Stimulated activated naive CD4-positive, alpha-beta T cell (primary cell): ENCODE measurements around the gene DDX47.
A peak's percentile ranks its signal among the peaks of the same experiment; 100 is the strongest.
"Not testable (repeated sequence)": the region's sequence is repeated elsewhere in the genome, so short reads cannot be mapped to it uniquely, and the experiment has no call there.

ENCODE experiments used
- DNase-seq, 6 experiments: peaks; one replicate each; lab custom pipeline; 2025; lab: John Stamatoyannopoulos, UW

The DDX47 gene

DNA sequence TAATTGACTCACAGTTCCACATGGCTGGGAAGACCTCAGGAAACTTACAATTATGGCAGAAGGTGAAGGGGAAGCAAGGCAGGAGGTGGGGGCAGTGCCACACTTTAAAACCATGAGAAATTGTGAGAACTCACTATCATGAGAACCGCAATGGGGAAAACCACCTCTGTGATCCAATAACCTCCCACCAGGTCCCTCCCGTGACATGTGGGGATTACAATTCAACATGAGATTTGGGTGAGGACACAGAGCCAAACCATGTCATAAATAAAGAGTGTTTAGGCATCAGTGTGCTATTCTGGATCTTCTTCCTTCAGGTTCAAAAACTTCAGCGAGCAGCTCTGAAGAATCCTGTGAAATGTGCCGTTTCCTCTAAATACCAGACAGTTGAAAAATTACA, 9.7 kb downstream of the DDX47 start:
- DNase-seq: no peak

DNA sequence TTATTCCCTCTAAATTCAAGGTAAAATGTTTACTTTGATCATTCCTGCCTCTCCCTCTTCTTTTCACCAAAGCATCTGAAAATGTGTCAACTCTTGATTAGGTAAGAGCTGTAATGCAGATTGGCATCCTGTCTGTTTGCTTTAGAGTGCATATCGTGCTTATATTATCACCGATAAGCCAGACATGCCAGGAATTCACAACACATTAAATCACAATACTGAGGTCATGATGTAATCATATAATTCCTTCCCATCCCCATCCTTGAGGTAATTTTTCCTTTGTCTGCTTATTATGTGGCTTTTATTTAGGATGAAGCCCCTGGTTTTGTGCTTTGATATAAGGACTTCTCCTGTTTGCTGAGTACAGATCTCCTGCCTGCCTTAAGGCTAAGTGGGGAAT, 10.2 kb downstream of the DDX47 start:
- no peak for DNase-seq

DNA sequence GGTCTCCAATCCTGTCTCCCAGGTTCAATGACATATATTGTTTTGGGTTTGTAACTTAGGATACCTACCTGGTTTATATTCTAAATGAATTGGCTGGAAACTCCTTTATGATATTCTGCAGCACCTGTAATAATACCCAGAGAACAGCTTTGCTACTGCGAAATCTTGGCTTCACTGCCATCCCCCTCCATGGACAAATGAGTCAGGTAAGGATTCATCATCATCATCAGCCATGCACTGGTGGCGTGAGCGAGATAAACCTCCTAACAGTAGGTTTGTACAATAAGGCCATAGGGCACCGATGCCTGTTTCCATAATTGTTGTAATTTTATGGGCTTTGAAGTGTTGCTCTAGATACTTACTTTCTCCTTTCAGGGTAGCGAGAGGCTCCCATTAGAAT, 10.7 kb downstream of the DDX47 start:
- no peak for DNase-seq

DNA sequence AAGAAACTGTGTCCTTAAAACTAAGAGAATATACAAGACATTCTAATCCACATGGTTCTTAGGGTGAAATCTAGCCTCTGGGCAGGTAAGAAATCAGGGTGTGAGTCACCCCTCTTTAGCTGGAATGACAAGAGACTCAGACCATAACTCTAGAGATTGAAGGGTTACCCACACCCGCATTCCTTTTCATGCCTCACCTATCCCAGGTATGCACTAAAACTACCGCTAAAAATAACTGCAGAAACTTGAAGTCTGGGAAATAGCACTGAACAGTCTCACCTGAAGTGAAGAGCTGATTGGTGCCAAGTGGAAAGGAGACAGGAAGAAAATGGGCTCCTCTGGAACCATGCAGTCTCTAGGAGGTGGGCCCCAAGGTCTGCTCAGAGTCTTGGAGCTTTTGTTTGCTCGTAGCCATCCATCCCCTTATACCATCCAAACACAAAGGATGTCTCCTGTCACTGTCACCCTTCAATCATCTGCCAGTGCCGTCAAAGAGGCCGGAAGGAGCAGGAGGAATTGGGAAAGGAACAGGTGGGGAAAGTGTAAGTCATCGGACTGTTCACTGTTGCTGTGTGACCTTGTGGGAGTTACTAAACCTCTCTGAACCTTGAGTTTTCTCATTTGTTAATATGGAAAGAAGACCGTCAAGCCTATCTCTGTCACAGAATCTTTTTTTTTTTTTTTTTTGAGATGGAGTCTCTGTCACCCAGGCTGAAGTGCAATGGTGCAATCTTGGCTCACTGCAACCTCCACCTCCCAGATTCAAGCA, 22.4 kb downstream of the DDX47 start:
- no peak for DNase-seq

DNA sequence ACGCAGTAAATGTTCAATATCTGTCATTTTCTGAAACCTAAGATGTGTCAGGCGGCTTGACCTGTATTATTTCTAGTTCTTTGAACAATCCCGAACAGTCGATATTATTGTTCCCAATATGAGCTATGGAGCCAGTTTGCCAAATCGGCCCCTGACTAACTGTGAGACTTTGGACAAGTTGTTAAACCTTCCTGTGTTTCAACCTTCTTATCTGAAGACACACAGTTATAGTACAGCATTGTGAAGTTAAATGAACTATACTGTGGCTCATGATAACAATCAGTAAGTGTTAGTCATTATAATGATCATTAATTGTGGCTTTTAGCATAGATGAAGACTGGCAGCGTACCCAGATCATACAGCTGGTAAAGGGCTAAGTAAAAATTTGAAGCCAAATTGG, 23.4 kb downstream of the DDX47 start:
- DNase-seq: no peak

DNA sequence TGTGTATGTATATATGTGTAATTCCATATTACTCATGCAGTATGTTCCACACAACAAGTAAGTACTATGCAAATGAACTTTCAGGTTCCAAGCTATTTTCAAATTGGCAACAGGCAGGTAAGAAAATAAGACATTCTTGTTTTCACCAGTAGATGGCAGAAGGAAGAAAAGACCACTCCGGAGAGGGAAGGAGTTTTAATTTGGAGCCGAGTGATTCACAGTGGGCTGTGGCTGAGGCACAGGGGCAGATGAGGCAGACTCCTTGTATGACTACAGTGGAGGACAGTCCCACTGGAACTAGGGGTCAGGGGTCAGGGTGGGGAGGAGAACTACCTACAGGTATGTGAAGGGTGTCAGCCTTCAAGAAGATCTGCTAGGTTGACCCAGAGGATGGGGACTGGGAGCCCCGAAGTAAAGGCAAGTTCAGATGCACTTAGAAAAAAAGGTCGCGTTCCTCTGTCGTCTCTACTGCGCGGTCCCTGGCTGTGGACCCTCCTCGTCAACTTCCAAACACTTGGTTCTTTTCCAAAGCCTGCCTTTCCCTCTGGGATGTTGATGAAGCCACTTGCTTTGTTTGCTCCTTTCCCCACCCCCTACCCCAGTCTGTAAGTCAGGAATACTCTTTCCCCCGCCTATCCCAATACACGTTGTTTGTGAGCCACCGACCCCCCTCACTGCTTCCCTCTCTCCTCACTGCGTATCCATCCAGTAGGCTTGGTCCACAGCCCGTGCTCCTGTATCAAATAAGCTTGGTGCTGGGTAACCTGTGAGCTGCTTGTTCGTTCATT, 24.1 kb downstream of the DDX47 start:
- DNase-seq: peak in 5 of 6 experiments; percentile 2 to 68 (median 25)

DNA sequence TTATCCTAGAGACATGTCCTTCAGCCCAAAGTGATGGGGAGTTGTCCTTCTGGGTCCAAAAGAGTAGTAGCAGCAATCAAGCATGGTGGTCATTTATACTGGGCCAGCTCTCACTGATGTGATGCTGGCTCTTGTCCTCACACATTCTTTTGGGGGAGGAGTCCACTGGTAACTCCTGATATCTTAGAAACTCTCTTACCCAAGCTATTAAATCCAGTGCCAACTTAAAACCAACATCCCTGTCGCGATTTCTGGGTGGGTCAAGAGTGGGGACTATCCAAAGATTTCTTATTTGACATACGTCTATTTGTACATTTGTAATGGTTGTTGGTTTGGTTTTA, 24.6 kb downstream of the DDX47 start:
- no peak for DNase-seq

DNA sequence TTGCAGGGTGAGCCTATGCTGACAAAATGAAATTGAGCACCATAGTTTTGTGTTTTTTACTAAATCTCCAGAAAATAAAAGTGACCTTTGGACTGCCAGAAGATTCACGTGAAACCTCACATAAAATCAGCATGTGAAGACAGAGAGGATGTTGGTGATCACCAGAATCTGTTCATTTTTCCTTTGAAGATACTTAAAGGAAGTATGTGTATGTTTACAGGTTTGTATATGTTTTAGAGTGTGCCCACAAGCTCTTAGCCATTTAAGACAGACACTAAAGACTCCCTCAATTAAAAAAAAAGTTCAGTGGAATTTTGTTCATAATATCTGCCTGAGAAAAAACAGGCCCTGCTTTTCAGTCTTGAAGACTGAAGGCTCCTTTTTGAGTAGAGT, 25.9 kb downstream of the DDX47 start:
- peak in 2 of 6 experiments; percentile 50 to 51 for DNase-seq

DNA sequence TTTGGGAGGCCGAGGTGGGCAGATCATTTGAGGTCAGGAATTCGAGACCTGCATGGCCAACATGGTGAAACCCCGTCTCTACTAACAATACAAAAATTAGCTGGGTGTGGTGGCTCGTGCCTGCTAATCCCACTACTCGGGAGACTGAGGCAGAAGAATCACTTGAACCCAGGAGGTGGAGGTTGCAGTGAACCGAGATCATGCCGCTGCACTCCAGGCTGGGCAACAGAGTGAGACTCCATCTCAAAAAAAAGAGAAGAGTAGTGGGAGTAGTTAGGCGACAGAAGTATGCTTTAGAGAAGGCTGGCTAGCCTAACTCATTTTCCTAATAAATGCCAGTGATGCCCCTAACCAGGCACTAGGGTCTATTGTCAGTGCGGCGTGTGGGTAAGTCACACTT, 26.3 kb downstream of the DDX47 start:
- DNase-seq: not testable (repeated sequence)

DNA sequence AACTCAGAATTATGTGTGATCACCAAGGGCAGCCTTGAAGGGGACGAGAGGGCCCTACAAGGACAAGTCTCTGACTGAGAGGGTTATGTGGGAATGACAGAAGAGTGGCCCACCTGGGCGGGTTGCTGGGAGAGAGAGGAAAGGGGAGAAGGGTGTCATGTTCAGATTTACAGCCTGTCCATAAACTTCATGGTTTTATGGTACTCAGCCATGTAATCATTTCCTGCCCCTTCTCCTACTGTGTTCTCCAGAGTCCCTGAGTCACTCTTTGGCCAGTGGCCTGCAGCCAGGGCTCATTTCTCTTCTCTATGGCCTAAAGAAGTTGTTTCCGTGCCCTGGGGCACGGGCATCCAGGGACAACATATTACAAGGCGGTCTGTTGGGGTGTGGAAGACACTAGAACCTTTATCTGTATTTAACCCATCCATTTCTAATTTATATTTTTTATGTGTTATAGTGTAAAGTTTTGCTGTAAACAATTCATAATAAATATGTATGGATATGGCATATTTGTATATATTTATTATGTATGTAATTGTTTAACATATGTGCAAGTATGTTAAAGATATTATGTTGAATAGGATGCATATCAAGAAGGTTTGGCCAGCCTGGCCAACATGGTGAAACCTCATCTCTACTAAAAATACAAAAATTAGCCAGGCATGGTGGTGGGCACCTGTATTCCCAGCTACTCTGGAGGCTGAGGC, 26.9 kb downstream of the DDX47 start:
- no peak for DNase-seq

DNA sequence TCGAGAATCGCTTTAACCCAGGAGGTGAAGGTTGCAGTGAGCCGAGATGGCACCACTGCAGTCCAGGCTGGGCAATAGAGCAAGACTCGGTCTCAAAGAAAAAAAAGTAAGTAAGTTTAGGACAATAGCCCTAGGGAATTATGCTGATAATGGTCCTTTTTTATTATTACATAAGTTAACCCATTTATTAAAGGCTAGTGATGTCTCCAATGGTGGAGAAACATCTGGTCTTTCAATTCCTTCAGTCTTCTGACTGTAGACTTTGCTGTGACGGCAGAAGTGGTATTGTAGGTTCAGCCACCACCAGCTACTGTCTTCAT, 27.4 kb downstream of the DDX47 start:
- DNase-seq: no peak

DNA sequence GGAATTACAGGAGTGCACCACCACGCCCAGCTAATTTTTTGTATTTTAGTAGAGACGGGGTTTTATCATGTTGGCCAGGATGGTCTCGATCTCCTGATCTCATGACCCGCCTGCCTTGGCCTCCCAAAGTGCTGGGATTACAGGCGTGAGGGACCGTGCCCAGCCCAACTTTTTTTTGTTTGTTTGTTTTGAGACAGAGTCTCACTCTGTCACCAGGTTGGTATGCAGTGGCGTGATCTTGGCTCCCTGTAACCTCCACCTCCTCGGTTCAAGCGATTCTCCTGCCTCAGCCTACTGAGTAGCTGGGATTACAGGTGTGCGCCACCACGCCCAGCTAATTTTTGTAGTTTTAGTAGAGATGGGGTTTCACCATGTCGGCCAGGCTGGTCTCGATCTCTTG, 28.3 kb downstream of the DDX47 start:
- not testable (repeated sequence) for DNase-seq

DNA sequence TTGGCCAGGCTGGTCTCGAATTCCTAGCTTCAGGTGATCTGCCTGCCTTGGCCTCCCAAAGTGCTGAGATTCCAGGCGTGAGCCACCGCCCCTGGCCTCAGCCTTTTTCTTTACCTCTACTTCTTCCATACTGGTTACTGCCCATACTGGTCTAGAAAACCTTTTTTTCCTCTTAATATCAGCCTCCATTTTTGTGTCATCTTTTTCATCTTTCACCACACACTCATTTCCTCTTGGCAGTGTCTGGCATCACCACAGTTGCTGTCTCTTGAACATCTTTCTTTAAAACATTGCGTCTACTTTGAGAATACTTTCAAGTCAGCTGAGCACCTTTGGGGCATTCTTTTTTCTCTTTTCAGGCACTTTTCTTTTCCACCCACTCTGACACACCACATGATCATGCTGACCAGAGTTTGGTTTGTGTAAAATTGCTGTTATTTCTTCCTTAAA, 32.7 kb downstream of the DDX47 start:
- DNase-seq: peak in 3 of 6 experiments; percentile 41 to 50 (median 45)

DNA sequence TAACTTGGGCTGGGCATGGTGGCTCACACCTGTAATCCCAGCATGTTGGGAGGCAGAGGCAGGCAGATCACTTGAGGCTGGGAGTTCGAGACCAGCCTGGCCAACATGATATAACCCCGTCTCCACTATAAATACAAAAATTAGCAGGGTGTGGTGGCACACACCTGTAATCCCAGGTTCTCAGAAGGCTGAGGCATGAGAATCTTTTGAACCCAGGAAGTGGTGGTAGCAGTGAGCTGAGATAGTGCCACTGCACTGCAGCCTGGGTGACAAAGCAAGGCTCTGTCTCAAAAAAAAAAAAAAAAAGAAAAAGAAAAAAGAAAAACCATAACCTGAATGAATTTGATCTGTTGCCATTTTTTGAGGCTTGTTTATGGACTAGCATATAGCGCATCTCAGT, 33.6 kb downstream of the DDX47 start:
- DNase-seq: peak in 4 of 6 experiments; percentile 25 to 74 (median 72)

DNA sequence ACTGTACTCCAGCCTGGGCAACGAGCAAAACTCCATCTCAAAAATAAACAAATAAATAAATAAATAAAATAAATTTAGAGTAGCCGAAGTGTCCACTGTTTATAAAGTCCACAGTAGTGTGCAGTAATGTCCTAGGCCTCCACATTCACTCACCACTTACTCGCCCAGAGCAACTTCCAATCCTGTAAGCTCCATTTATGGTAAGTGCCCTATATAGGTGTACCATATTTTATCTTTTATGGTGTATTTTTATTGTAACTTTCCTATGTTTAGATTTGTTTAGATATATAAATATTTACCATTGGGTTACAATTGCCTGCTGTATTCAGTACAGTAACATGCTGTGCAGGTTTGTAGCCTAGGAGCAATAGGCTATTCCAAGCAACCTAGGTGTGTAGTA, 40.3 kb downstream of the DDX47 start:
- DNase-seq: no peak

DNA sequence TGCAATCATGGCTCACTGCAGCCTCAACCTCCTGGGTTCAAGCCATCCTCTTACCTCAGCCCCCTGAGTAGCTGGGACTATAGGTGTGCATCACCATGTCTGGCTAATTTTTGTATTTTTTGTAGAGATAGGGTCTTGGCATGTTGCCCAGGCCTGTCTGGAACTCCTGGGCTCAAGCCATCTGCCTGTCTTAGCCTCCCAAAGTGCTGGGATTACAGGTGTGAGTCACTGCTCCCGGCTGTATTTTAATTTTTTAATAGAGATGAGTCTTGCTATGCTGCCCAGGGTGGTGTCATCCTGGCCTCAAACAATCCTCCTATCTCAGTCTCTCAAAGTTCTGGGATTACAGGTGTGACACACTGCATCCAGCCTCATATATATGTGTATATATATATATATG, 46.5 kb downstream of the DDX47 start:
- no peak for DNase-seq

DNA sequence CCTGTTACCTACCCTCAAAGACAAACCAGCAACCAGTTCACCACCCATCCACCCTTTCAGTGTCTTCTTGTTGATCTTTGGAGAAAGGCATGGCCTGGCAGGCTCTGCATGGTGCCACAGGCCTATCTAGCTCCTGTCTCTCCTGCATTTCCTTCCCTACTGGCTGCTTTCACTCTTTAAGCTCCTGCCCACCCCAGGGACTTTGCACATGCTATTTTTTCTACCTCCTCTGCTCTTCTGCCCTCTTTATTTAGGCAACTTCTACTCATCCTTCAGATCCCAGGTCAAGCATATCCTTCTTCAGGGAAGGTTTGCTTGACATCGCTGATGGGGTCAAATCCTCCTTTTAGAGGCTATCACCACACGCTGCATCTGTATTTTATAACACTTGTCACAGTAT, 51.1 kb downstream of the DDX47 start:
- no peak for DNase-seq

DNA sequence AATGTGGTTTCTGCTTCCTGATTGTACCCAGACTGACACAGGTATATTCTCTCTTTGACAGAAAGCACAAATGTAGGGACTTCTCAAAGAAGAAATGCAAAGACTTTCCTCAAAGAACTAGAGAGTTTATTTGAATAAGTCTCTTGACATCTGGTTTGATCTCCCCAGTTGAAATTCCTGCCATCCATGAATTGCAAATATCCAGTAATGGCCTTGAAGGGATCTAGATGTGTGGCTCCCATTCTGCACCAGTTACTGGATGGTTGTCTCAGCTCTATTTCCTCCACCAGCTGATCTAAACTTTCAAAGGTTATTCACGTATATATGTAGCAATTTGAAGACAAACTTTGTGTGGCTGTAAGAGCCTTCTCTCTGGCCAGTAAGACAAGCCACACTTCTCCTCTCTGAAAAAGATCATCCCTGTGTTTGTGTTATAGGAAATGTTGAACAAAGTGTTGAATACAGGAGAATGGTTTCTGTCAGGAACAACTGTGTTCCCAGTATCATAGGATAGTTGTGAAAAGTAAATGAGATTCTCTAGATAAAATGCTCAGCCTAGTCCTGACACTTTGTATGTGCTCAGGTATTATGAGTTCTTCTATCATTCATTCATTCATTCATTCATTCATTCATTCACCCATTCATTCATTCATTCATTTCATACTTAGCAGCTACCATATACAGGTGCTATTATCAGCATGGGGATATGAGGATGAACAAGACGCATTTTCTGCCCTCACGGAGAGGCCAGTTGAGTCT, 55.5 kb downstream of the DDX47 start:
- no peak for DNase-seq

DNA sequence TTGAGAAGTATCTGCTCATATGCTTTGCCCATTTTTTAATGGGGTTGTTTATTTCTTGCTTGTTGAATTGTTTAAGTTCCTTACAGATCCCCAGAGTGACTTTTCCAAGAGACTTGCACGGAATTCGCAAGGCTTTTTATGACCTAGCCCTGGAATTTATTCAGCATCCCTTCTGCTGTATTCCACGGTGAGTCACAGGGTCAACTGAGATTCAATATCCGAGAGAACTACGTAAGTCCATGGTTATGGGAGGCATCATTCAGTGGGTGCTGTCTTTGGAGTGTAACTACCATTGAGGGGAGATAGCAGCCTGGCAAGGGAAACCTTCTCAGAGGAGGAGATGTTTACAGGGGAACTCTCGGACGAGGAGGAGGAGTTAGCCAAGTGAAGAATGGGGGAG, 57.3 kb downstream of the DDX47 start:
- no peak for DNase-seq

DNA sequence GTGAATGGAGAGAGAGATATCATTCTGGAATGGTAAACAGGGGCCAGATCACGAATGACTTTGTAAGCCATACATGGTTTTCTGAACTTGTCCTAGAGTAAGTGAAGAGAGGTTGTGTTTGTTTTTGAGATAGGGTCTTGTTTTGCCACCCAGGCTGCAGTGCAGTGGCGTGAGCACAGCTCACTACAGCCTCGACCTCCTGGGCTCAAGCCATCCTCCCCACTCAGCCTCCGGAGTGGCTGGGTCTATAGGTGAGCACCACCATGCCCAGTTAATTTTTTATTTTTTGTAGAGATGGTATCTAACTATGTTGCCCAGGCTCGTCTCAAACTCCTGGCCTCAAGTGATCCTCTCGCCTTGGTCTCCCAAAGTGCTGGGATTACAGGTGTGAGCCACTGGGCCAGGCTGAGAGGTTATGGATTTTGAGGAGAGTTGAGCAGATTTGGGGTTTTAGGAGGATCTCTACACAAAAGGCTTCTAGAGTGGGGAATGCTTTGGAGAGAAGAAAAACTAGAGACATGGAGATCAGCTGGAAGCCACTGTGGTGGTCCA, 58.5 kb downstream of the DDX47 start:
- DNase-seq: no peak

DNA sequence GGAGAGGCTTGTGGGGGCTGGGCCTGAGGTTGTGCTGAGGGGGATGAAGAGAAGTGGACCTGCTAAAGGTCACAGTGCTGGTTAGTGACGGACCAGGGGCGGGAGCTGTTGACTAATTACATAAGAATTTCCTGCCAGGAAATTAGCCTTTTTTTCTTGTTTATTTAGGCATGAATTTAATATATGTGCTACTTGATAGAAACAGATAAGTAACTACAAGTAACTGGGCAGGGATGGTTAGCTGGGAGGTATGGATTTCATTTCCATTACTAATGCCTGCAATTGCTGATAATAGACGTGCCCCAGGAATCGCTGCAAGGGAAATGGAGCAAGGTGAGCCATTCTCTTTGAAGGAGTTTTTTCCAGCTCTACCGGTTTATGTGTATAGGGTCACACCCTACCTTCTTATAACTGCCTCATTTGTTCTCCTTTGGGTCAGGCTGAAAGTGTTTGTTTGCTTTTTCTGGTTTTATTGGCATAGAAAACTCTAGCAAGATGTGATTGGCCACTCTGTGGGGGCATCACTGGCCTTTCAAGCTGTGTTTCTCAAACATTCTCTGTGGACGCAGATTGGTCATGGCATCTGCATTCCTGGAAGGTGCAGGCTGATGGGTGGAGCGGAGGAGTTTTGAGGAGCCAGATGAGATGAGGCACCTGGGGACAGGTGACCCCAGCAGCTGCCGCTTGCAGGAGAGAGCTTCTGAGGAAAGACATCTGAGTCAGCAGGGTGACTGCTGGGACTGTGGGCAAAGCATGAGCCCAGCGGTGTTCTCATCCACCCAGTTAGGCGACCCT, 59.2 kb downstream of the DDX47 start:
- DNase-seq: no peak
